A673 (cell line): Measurements from ENCODE around the gene VGLL1. TPM values are rescaled to one million over a fixed set of nuclear protein-coding genes. Genes with fewer than 3 reads are reported as not detected.

ENCODE experiments used
- BruUV-seq: library from RNA; stranded (reverse); fragments of 400-500 nt; replicated peaks from 2 replicates; lab custom pipeline; 2021; lab: Mats Ljungman, UMichigan
- CTCF ChIA-PET: fragments of 300-600 bp; sonication (Branson Sonifier 250); formaldehyde crosslinking; loops from one replicate; lab custom pipeline; 2022; ENCODE audit warnings: antibody characterized with exemption; lab: Charles Lee
- POLR2A ChIA-PET: fragments of 300-600 bp; sonication (Branson Sonifier 250); formaldehyde crosslinking; loops from one replicate; lab custom pipeline; 2022; ENCODE audit warnings: antibody characterized with exemption; ENCODE audit not compliant: low non-redundant PET; lab: Charles Lee
- DNase-seq: peaks from one replicate; pipeline ENCODE4 v3.0.0-alpha.2; 2015; ENCODE audit warnings: low spot score
- H3K27ac ChIP-seq: fragments of 200-600 bp; sonication (generic); 2 replicates; pipeline ENCODE4 v1.5.1; 2016; ENCODE audit warnings: mixed run types, low read depth, mild to moderate bottlenecking, mixed read lengths, antibody characterized with exemption, low read length; ENCODE audit not compliant: poor library complexity, severe bottlenecking
- H3K27me3 ChIP-seq: fragments of 200-600 bp; sonication (generic); replicated peaks from 2 replicates; pipeline ENCODE4 v1.6.1; 2017; ENCODE audit warnings: mixed run types, low read depth, mild to moderate bottlenecking, mixed read lengths, antibody characterized with exemption, low read length; ENCODE audit not compliant: insufficient read depth, poor library complexity
- H3K36me3 ChIP-seq: fragments of 200-600 bp; sonication (generic); 2 replicates; pipeline ENCODE4 v1.6.1; 2016; ENCODE audit warnings: mixed run types, mild to moderate bottlenecking, mixed read lengths, antibody characterized with exemption, low read length; ENCODE audit not compliant: insufficient read depth, poor library complexity, severe bottlenecking
- H3K4me1 ChIP-seq: fragments of 200-600 bp; sonication (generic); 2 replicates; pipeline ENCODE4 v1.6.1; 2017; ENCODE audit warnings: mixed run types, mild to moderate bottlenecking, mixed read lengths, antibody characterized with exemption, low read length; ENCODE audit not compliant: insufficient read depth, poor library complexity, severe bottlenecking
- H3K4me3 ChIP-seq: fragments of 200-600 bp; sonication (generic); 2 replicates; pipeline ENCODE4 v1.5.1; 2016; ENCODE audit warnings: low read depth, mixed run types, mild to moderate bottlenecking, mixed read lengths, low read length; ENCODE audit not compliant: poor library complexity, severe bottlenecking
- H3K9me3 ChIP-seq: fragments of 200-600 bp; sonication (generic); 2 replicates; pipeline ENCODE4 v1.6.1; 2016; ENCODE audit warnings: mixed run types, low read depth, mild to moderate bottlenecking, mixed read lengths, antibody characterized with exemption, low read length; ENCODE audit not compliant: poor library complexity, severe bottlenecking
- CTCF ChIP-seq: fragments of 300-800, 200-600 bp; sonication (generic); conservative IDR thresholded peaks from 2 replicates; pipeline ENCODE4 v1.5.1; 2017; ENCODE audit warnings: low read depth, mild to moderate bottlenecking, antibody characterized with exemption, low read length, moderate library complexity, mixed read lengths
- EZH2 ChIP-seq: fragments of 200-600 bp; sonication (generic); IDR thresholded peaks from 2 replicates; pipeline ENCODE4 v1.6.1; 2017; ENCODE audit warnings: borderline replicate concordance, low read depth, mild to moderate bottlenecking, mixed read lengths, antibody characterized with exemption, low read length; ENCODE audit not compliant: poor library complexity, severe bottlenecking
- intact Hi-C: fragments of 100-400 bp; cut with micrococcal nuclease; formaldehyde crosslinking; loops from one replicate; pipeline ENCODE4 v1.10.0; 2022; ENCODE audit not compliant: unreplicated experiment
- total RNA-seq: library from RNA; stranded (reverse); gene quantifications from 2 replicates; pipeline ENCODE4 v1.2.3, GENCODE V29; 2021

VGLL1 gene
- total RNA-seq, 1 experiment from 2014 or later: not detected

GRCh38 chrX:136491832-136492231, 40.2 kb upstream of the VGLL1 start:
- no peak for TF ChIP-seq EZH2
- TF ChIP-seq CTCF: peak; percentile 21; the same call in 1 of the 2 replicates
- ChIA-PET CTCF (no interaction called here), POLR2A (no interaction called here)
- no TSS peak for BruUV-seq
- H3K4me3 ChIP-seq: no peak overlapping the region
- no peak for DNase-seq
- H3K36me3 ChIP-seq: no peaks in the 10 kb centered on the region
- intact Hi-C loops: no loop called here
- H3K27ac ChIP-seq: no peak overlapping the region
- H3K9me3 ChIP-seq: no peaks in the 10 kb centered on the region
- peaks cover 19% of the 10 kb centered on the region for H3K27me3 ChIP-seq
- no peaks in the 10 kb centered on the region for H3K4me1 ChIP-seq

- Histone ChIP-seq H3K4me1 (no peaks in the 10 kb centered on the region), H3K36me3 (no peaks in the 10 kb centered on the region), H3K9me3 (no peaks in the 10 kb centered on the region), H3K4me3 (no peak overlapping the region), H3K27me3 (peaks cover 19% of the 10 kb centered on the region), H3K27ac (no peak overlapping the region)
- ChIA-PET CTCF (no interaction called here), POLR2A (no interaction called here)
- intact Hi-C loops: no loop called here
- no TSS peak for BruUV-seq
- TF ChIP-seq EZH2: no peak
- no peak for TF ChIP-seq CTCF
- no peak for DNase-seq
Measured at GRCh38 chrX:136493011-136493410, 39.0 kb upstream of the VGLL1 start.

GRCh38 chrX:136495043-136495442, 37.0 kb upstream of the VGLL1 start:
- no peak for TF ChIP-seq EZH2
- BruUV-seq: no TSS peak
- no peak for DNase-seq
- Histone ChIP-seq H3K4me3 (no peak overlapping the region), H3K9me3 (no peaks in the 10 kb centered on the region), H3K27me3 (peaks cover 6% of the 10 kb centered on the region), H3K36me3 (peaks cover 1% of the 10 kb centered on the region), H3K27ac (no peak overlapping the region), H3K4me1 (no peaks in the 10 kb centered on the region)
- POLR2A ChIA-PET: no interaction called here
- CTCF ChIA-PET: no interaction called here
- intact Hi-C loops: no loop called here

GRCh38 chrX:136496186-136496763, 35.7 kb upstream of the VGLL1 start:
- BruUV-seq: TSS peak; percentile 98
- H3K27ac ChIP-seq: peak overlapping the region; percentile 88
- no peak for TF ChIP-seq CTCF
- no peak for TF ChIP-seq EZH2
- peak overlapping the region; percentile 67 for H3K4me3 ChIP-seq
- H3K36me3 ChIP-seq: peaks cover 13% of the 10 kb centered on the region
- no peaks in the 10 kb centered on the region for H3K4me1 ChIP-seq
- H3K9me3 ChIP-seq: no peaks in the 10 kb centered on the region
- H3K27me3 ChIP-seq: no peaks in the 10 kb centered on the region
- CTCF ChIA-PET: no interaction called here
- intact Hi-C loops: no loop called here
- no peak for DNase-seq
- POLR2A ChIA-PET: no interaction called here
